ENCODE results near the gene ASTN2. TPM values are rescaled to one million over a fixed set of nuclear protein-coding genes. Genes with fewer than 3 reads are reported as not detected.

The ASTN2 gene
- total RNA-seq, 1 experiment from 2014 or later = 4.8 TPM

- POLR2A ChIA-PET = no interaction called here
- Histone ChIP-seq H2AFZ (ENCODE audit: low read depth, low read length, poor library complexity, severe bottlenecking) (no peak overlapping the region), H3K4me3 (replicated peaks in 1 of 2; ENCODE audit: low read depth in 1 of 2, low read length in 2 of 2) (no peak overlapping the region), H3K9ac (ENCODE audit: low read length) (no peak overlapping the region), H3K27ac (ENCODE audit: low read depth, low read length) (no peak overlapping the region), H3K27me3 (ENCODE audit: insufficient read depth, low read length) (no peaks in the 10 kb centered on the region), H3K4me2 (ENCODE audit: low read length) (no peak overlapping the region), H3K9me2 (ENCODE audit: insufficient read depth) (no peaks in the 10 kb centered on the region), H3K79me2 (ENCODE audit: insufficient read depth, low read length) (no peaks in the 10 kb centered on the region), H4K20me1 (ENCODE audit: insufficient read depth) (no peaks in the 10 kb centered on the region), H3K36me3 (ENCODE audit: control insufficient read depth in 1 of 2, insufficient read depth in 2 of 2, low read length in 2 of 2) (no peaks in the 10 kb centered on the region), H3K9me3 (ENCODE audit: control insufficient read depth in 1 of 2, insufficient read depth in 1 of 2, low read depth in 1 of 2, low read length in 2 of 2) (peaks cover 0 to 4% of the 10 kb centered on the region in 2 experiments; a peak in 2 of 4 replicates), H3K4me1 (ENCODE audit: control insufficient read depth in 1 of 2, insufficient read depth in 2 of 2, low read length in 2 of 2) (no peaks in the 10 kb centered on the region)
- intact Hi-C loops (cut with micrococcal nuclease) = no loop called here
- BruUV-seq (replicated peaks) = no TSS peak
- CTCF ChIA-PET = no interaction called here
- DNase-seq (ENCODE audit: low read depth, low spot score) (no peak), ATAC-seq (no peak)
- RAD21 ChIA-PET (ENCODE audit: low non-redundant PET in 1 of 2, low total read pairs in 2 of 2, uncharacterized antibody in 2 of 2, unreplicated experiment in 2 of 2) = no interaction called here
- TF ChIP-seq JUND (IDR thresholded peaks at IDR 0.05) = no peak
- no peak for TF ChIP-seq CEBPB (IDR thresholded peaks at IDR 0.05; ENCODE audit: low read depth)
- TF ChIP-seq, protein P1, sequence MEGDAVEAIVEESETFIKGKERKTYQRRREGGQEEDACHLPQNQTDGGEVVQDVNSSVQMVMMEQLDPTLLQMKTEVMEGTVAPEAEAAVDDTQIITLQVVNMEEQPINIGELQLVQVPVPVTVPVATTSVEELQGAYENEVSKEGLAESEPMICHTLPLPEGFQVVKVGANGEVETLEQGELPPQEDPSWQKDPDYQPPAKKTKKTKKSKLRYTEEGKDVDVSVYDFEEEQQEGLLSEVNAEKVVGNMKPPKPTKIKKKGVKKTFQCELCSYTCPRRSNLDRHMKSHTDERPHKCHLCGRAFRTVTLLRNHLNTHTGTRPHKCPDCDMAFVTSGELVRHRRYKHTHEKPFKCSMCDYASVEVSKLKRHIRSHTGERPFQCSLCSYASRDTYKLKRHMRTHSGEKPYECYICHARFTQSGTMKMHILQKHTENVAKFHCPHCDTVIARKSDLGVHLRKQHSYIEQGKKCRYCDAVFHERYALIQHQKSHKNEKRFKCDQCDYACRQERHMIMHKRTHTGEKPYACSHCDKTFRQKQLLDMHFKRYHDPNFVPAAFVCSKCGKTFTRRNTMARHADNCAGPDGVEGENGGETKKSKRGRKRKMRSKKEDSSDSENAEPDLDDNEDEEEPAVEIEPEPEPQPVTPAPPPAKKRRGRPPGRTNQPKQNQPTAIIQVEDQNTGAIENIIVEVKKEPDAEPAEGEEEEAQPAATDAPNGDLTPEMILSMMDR (IDR thresholded peaks at IDR 0.05 in 2 of 3, conservative IDR thresholded peaks at IDR 0.05 in 1 of 3; ENCODE audit: borderline replicate concordance in 1 of 3, insufficient read depth in 1 of 3, low read depth in 2 of 3, low read length in 2 of 3) = no peak
- TF ChIP-seq ELF1 (IDR thresholded peaks at IDR 0.05; ENCODE audit: borderline replicate concordance, low read depth) = no peak
- no peak for TF ChIP-seq SIN3A (IDR thresholded peaks at IDR 0.05; ENCODE audit: low read depth)
- TF ChIP-seq, protein P2, sequence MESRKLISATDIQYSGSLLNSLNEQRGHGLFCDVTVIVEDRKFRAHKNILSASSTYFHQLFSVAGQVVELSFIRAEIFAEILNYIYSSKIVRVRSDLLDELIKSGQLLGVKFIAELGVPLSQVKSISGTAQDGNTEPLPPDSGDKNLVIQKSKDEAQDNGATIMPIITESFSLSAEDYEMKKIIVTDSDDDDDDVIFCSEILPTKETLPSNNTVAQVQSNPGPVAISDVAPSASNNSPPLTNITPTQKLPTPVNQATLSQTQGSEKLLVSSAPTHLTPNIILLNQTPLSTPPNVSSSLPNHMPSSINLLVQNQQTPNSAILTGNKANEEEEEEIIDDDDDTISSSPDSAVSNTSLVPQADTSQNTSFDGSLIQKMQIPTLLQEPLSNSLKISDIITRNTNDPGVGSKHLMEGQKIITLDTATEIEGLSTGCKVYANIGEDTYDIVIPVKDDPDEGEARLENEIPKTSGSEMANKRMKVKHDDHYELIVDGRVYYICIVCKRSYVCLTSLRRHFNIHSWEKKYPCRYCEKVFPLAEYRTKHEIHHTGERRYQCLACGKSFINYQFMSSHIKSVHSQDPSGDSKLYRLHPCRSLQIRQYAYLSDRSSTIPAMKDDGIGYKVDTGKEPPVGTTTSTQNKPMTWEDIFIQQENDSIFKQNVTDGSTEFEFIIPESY (IDR thresholded peaks at IDR 0.05; ENCODE audit: extremely low read depth, insufficient replicate concordance, low read length) = no peak
- TF ChIP-seq EZH2phosphoT487 (IDR thresholded peaks at IDR 0.05; ENCODE audit: borderline replicate concordance) = no peak
- no peak for TF ChIP-seq RAD21 (IDR thresholded peaks at IDR 0.05; ENCODE audit: low read depth)
- TF ChIP-seq, protein P3, sequence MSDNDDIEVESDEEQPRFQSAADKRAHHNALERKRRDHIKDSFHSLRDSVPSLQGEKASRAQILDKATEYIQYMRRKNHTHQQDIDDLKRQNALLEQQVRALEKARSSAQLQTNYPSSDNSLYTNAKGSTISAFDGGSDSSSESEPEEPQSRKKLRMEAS (IDR thresholded peaks at IDR 0.05) = no peak
- TF ChIP-seq YY1 (IDR thresholded peaks at IDR 0.05; ENCODE audit: extremely low read depth, insufficient replicate concordance, low read depth, low read length) = no peak
- TF ChIP-seq SRF (IDR thresholded peaks at IDR 0.05; ENCODE audit: low read depth) = no peak
- no peak for TF ChIP-seq POLR2A (IDR thresholded peaks at IDR 0.05; ENCODE audit: borderline replicate concordance, extremely low read depth, insufficient read depth, insufficient read length)
- TF ChIP-seq ZNF274 (IDR thresholded peaks at IDR 0.05; ENCODE audit: low read depth, low read length) = no peak
- no peak for TF ChIP-seq ZFX (IDR thresholded peaks at IDR 0.05)
- TF ChIP-seq, protein P4, sequence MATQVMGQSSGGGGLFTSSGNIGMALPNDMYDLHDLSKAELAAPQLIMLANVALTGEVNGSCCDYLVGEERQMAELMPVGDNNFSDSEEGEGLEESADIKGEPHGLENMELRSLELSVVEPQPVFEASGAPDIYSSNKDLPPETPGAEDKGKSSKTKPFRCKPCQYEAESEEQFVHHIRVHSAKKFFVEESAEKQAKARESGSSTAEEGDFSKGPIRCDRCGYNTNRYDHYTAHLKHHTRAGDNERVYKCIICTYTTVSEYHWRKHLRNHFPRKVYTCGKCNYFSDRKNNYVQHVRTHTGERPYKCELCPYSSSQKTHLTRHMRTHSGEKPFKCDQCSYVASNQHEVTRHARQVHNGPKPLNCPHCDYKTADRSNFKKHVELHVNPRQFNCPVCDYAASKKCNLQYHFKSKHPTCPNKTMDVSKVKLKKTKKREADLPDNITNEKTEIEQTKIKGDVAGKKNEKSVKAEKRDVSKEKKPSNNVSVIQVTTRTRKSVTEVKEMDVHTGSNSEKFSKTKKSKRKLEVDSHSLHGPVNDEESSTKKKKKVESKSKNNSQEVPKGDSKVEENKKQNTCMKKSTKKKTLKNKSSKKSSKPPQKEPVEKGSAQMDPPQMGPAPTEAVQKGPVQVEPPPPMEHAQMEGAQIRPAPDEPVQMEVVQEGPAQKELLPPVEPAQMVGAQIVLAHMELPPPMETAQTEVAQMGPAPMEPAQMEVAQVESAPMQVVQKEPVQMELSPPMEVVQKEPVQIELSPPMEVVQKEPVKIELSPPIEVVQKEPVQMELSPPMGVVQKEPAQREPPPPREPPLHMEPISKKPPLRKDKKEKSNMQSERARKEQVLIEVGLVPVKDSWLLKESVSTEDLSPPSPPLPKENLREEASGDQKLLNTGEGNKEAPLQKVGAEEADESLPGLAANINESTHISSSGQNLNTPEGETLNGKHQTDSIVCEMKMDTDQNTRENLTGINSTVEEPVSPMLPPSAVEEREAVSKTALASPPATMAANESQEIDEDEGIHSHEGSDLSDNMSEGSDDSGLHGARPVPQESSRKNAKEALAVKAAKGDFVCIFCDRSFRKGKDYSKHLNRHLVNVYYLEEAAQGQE (IDR thresholded peaks at IDR 0.05; ENCODE audit: low read depth) = no peak
- no peak for TF ChIP-seq CBX3 (IDR thresholded peaks at IDR 0.05; ENCODE audit: low read depth)
- no peak for TF ChIP-seq SP1 (IDR thresholded peaks at IDR 0.05; ENCODE audit: low read depth)
- TF ChIP-seq, protein P5, sequence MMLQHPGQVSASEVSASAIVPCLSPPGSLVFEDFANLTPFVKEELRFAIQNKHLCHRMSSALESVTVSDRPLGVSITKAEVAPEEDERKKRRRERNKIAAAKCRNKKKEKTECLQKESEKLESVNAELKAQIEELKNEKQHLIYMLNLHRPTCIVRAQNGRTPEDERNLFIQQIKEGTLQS (IDR thresholded peaks at IDR 0.05) = no peak
These were observed 59.9 kb downstream of the ASTN2 start for GRCh38 chr9:117354997-117355396.
